ENCODE measurements around the gene GLIS2. TPM values are rescaled to one million over a fixed set of nuclear protein-coding genes. Genes with fewer than 3 reads are reported as not detected.

GLIS2 gene
- total RNA-seq, 1 experiment from 2014 or later = 23.0 TPM

- H3K4me3 Mint-ChIP-seq = peak overlapping the region; percentile 59
- ChIA-PET POLR2A (interaction anchor here (0.6 to 2.2 kb wide), 7 partner anchors 13 to 40 kb away, joined by 3 to 17 read pairs (median 4); partner anchors contain the start of gene TFAP4), CTCF (interaction anchor here (0.7 to 12.3 kb wide), 18 partner anchors 8 to 511 kb away, joined by 3 to 185 read pairs (median 6); partner anchors contain the start of genes GLIS2 and TFAP4)
- H3K4me1 Mint-ChIP-seq = peaks cover 37% of the 10 kb centered on the region
- no peaks in the 10 kb centered on the region for H3K9me3 Mint-ChIP-seq
- DNase-seq (ENCODE audit: low spot score) (peak; percentile 81), ATAC-seq (peak; percentile 91)
- no peaks in the 10 kb centered on the region for H3K27me3 Mint-ChIP-seq (ENCODE audit: low read depth)
- no peaks in the 10 kb centered on the region for H3K36me3 Mint-ChIP-seq
- peak overlapping the region; percentile 97 for H3K27ac Mint-ChIP-seq
- 0 out of 2 replicates have a peak, but pooled peaks have one; percentile 51 for TF ChIP-seq FOXJ3 (CRISPR knock-in tag; IDR thresholded peaks at IDR 0.05; ENCODE audit: borderline replicate concordance)
- TF ChIP-seq GABPB1 (CRISPR knock-in tag; IDR thresholded peaks at IDR 0.05) = no peak
- TF ChIP-seq ZNF317 (CRISPR knock-in tag; IDR thresholded peaks at IDR 0.05; ENCODE audit: borderline replicate concordance, low read depth) = no peak
- TF ChIP-seq USF2 (CRISPR knock-in tag; IDR thresholded peaks at IDR 0.05) = peak; percentile 34; the same call in 1 of the 2 replicates
- no peak for TF ChIP-seq ESRRA (CRISPR knock-in tag; IDR thresholded peaks at IDR 0.05; ENCODE audit: borderline replicate concordance)
- TF ChIP-seq ATF1 (CRISPR knock-in tag; IDR thresholded peaks at IDR 0.05) = no peak
- peak; percentile 83 for TF ChIP-seq FOXK1 (CRISPR knock-in tag; IDR thresholded peaks at IDR 0.05)
- 0 out of 2 replicates have a peak, but pooled peaks have one; percentile 32 for TF ChIP-seq ZBTB21 (CRISPR knock-in tag; IDR thresholded peaks at IDR 0.05; ENCODE audit: borderline replicate concordance)
- no peak for TF ChIP-seq PREB (CRISPR knock-in tag; IDR thresholded peaks at IDR 0.05; ENCODE audit: borderline replicate concordance)
- no peak for TF ChIP-seq ZNF416 (CRISPR knock-in tag; IDR thresholded peaks at IDR 0.05)
- no peak for TF ChIP-seq CREM (CRISPR knock-in tag; IDR thresholded peaks at IDR 0.05)
- no peak for TF ChIP-seq HMGXB4 (CRISPR knock-in tag; IDR thresholded peaks at IDR 0.05)
- no peak for TF ChIP-seq GTF2I (CRISPR knock-in tag; conservative IDR thresholded peaks at IDR 0.05)
- peak; percentile 82; the same call in 1 of the 2 replicates for TF ChIP-seq ZNF138 (CRISPR knock-in tag; conservative IDR thresholded peaks at IDR 0.05)
- TF ChIP-seq MLX (CRISPR knock-in tag; IDR thresholded peaks at IDR 0.05) = no peak
- no peak for TF ChIP-seq ZNF232 (CRISPR knock-in tag; IDR thresholded peaks at IDR 0.05)
- TF ChIP-seq MAX (CRISPR knock-in tag; IDR thresholded peaks at IDR 0.05) = peak; percentile 45; the same call in 1 of the 2 replicates
- no peak for TF ChIP-seq ARID4B (CRISPR knock-in tag; IDR thresholded peaks at IDR 0.05; ENCODE audit: borderline replicate concordance)
- TF ChIP-seq IRF1 (CRISPR knock-in tag; IDR thresholded peaks at IDR 0.05) = no peak
- no peak for TF ChIP-seq CDX4 (CRISPR knock-in tag; IDR thresholded peaks at IDR 0.05; ENCODE audit: borderline replicate concordance)
- no peak for TF ChIP-seq ATF6 (CRISPR knock-in tag; IDR thresholded peaks at IDR 0.05)
These were observed 21.9 kb upstream of the GLIS2 start for GRCh38 chr16:4293822-4294457.
